ENCODE measurements around the gene KLC3. TPM values are rescaled to one million over a fixed set of nuclear protein-coding genes. Genes with fewer than 3 reads are reported as not detected.

KLC3 gene
- total and polyA plus RNA-seq, 2 of the 8 experiments (the other 6 are each of a cell fraction or from before 2014, with no cell fraction given): 1.3 to 2.8 TPM

DNA sequence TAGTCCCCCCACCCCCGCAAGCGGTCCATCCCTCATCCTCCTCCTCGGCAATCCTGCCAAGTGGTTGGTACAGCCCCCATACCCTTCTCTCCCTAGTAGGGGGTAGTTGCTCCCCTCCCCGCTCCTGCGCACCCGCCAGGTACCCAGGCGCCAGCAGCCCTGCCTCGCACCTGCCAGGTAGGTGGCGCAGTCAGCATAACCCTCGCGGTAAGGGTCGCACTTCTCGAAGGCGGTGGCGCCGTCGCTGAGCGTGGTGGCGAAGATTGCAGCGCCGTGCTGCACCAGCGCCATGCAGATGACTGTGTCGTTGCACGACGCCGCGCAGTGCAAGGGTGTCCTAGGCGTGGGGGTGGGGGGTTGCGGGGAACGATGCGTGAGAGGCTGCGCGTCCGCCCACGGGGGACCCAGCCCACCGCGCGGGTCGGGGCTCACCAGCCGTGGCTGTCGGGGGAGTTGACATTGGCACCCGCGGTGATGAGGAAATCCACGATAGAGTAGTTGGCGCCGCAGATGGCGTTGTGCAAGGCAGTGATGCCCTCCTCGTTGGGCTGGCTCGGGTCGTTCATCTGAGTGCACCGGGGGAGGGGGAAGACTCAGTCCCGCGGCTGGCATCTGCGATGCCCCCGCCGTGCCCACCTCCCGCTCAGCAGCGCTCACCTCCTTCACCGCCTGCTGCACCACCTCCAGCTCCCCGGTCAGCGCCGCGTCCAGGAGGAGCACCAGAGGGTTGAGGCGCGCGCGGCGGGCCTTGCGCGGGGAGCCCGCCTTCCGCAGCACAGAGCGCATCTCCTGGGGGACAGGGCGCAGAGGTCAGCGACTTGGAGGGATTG, 45.1 kb downstream of the KLC3 start (continued):
- no peak for TF ChIP-seq CHD7 (IDR thresholded peaks at IDR 0.05; ENCODE audit: insufficient replicate concordance, low read length)
- TF ChIP-seq CREB1 (IDR thresholded peaks at IDR 0.05): peak; percentile 58; the same call in 1 of the 2 replicates
- TF ChIP-seq SIRT6 (IDR thresholded peaks at IDR 0.05; ENCODE audit: low read length): no peak
- TF ChIP-seq SP2 (IDR thresholded peaks at IDR 0.05; ENCODE audit: low read length): no peak
- no peak for TF ChIP-seq ZNF274 (IDR thresholded peaks at IDR 0.05; ENCODE audit: borderline replicate concordance, extremely low read depth, low read length)
- TF ChIP-seq SRF (IDR thresholded peaks at IDR 0.05; ENCODE audit: low read depth, low read length): no peak
- TF ChIP-seq KDM5A (IDR thresholded peaks at IDR 0.05; ENCODE audit: low read length): no peak
- TF ChIP-seq TAF1 (IDR thresholded peaks at IDR 0.05; ENCODE audit: low read depth, low read length): no peak
- no peak for TF ChIP-seq RFX5 (IDR thresholded peaks at IDR 0.05; ENCODE audit: borderline replicate concordance, low read depth, low read length)
- peak in 1 of 2 experiments; percentile 56; a peak in 1 of 4 replicates for TF ChIP-seq HDAC2 (IDR thresholded peaks at IDR 0.05; ENCODE audit: borderline replicate concordance in 1 of 2, low read depth in 2 of 2, low read length in 2 of 2)

Measured in H1 (cell line).